ENCODE measurements around the gene HEXB.

DNA sequence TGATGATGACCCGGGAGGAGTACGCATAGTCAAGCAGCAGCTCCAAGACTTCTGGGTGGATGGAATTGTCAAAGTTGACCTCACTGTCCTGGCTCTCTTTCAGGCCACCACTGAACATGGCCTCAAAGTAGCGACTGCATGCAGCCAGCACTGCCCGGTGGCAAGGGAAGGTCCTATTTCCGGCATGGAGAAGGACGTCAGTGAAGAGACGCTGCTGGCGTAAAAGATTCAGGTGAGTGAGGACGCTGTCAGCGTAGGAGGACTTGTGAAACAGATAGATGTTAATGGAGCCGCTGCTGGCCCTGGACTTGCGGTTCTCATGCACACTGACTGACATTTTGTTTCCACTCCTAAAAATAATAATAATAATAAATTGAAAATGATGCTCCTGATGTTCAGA is 48.9 kb upstream of the HEXB start:
- TF ChIP-seq, protein P1, sequence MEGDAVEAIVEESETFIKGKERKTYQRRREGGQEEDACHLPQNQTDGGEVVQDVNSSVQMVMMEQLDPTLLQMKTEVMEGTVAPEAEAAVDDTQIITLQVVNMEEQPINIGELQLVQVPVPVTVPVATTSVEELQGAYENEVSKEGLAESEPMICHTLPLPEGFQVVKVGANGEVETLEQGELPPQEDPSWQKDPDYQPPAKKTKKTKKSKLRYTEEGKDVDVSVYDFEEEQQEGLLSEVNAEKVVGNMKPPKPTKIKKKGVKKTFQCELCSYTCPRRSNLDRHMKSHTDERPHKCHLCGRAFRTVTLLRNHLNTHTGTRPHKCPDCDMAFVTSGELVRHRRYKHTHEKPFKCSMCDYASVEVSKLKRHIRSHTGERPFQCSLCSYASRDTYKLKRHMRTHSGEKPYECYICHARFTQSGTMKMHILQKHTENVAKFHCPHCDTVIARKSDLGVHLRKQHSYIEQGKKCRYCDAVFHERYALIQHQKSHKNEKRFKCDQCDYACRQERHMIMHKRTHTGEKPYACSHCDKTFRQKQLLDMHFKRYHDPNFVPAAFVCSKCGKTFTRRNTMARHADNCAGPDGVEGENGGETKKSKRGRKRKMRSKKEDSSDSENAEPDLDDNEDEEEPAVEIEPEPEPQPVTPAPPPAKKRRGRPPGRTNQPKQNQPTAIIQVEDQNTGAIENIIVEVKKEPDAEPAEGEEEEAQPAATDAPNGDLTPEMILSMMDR (IDR thresholded peaks at IDR 0.05) = no peak
- no peak for TF ChIP-seq POLR2A (IDR thresholded peaks at IDR 0.05; ENCODE audit: low read depth)

All from esophagus muscularis mucosa (tissue), 3 donors.